HFFc6 (cell line): ENCODE results near the gene RBMS3. TPM values are rescaled to one million over a fixed set of nuclear protein-coding genes. Genes with fewer than 3 reads are reported as not detected.
A peak's percentile ranks its signal among the peaks of the same experiment; 100 is the strongest.
"Not testable (repeated sequence)": the region's sequence is repeated elsewhere in the genome, so short reads cannot be mapped to it uniquely, and the experiment has no call there.

Source experiments
- DNase-seq: peaks from one replicate; pipeline ENCODE4 v3.0.0-alpha.2; 2018
- H3K27ac Mint-ChIP-seq: 2 replicates; pipeline ENCODE4 v1.8.0; 2020; ENCODE audit warnings: mild to moderate bottlenecking, mixed read lengths
- H3K27me3 Mint-ChIP-seq: 2 replicates; pipeline ENCODE4 v1.8.0; 2021; ENCODE audit warnings: mild to moderate bottlenecking, moderate library complexity, mixed read lengths; ENCODE audit not compliant: insufficient read depth
- H3K36me3 Mint-ChIP-seq: 2 replicates; pipeline ENCODE4 v1.8.0; 2021; ENCODE audit warnings: low read depth, mixed read lengths
- H3K4me1 Mint-ChIP-seq: 2 replicates; pipeline ENCODE4 v1.8.0; 2020; ENCODE audit warnings: low read depth, mixed read lengths
- H3K4me3 Mint-ChIP-seq: 2 replicates; pipeline ENCODE4 v1.8.0; 2020; ENCODE audit warnings: mild to moderate bottlenecking, moderate library complexity, mixed read lengths
- H3K9me3 Mint-ChIP-seq: 2 replicates; pipeline ENCODE4 v1.8.0; 2020; ENCODE audit warnings: mild to moderate bottlenecking, mixed read lengths
- CTCF ChIP-seq: fragments of 200-600 bp; sonication (generic); IDR thresholded peaks from 2 replicates; pipeline ENCODE4 v1.5.0; 2021; ENCODE audit warnings: antibody characterized with exemption, mild to moderate bottlenecking
- total RNA-seq, 6 experiments: library from RNA; stranded (reverse); fragmentation: NEBNext Ultra II Directional; extraction: Animal tissue kit (Norgen Biotek cat#: 25700); gene quantifications; 2 replicates in 1 of 6; 3 replicates in 5 of 6; pipeline ENCODE4 v1.2.3, GENCODE V29; 2021

The RBMS3 gene
- total RNA-seq, 6 experiments from 2014 or later, result 22.8 to 46.9 (median 39.4) TPM

- H3K27ac Mint-ChIP-seq, result no peak overlapping the region
- peaks cover 3% of the 10 kb centered on the region; the same call in 1 of the 2 replicates for H3K36me3 Mint-ChIP-seq
- H3K4me1 Mint-ChIP-seq, result peaks cover 51% of the 10 kb centered on the region
- no peak for DNase-seq
- H3K27me3 Mint-ChIP-seq, result peaks cover 4% of the 10 kb centered on the region; the same call in 1 of the 2 replicates
- H3K9me3 Mint-ChIP-seq, result no peaks in the 10 kb centered on the region
- H3K4me3 Mint-ChIP-seq, result no peak overlapping the region
- no peak for TF ChIP-seq CTCF
Measured at GRCh38 chr3:29521293-29521692, 240.4 kb downstream of the RBMS3 start.

GRCh38 chr3:29521751-29522150 is 240.9 kb downstream of the RBMS3 start:
- Mint-ChIP-seq H3K9me3 (no peaks in the 10 kb centered on the region), H3K27me3 (peaks cover 4% of the 10 kb centered on the region; the same call in 1 of the 2 replicates), H3K4me1 (peaks cover 48% of the 10 kb centered on the region), H3K36me3 (no peaks in the 10 kb centered on the region), H3K27ac (no peak overlapping the region; the same call in 1 of the 2 replicates), H3K4me3 (no peak overlapping the region)
- TF ChIP-seq CTCF, result no peak
- no peak for DNase-seq

- not testable (repeated sequence) for H3K9me3 Mint-ChIP-seq, H3K27me3 Mint-ChIP-seq, H3K4me3 Mint-ChIP-seq, H3K36me3 Mint-ChIP-seq, DNase-seq
- peaks cover 42% of the 10 kb centered on the region for H3K4me1 Mint-ChIP-seq
- peak overlapping the region; percentile 18; the same call in 1 of the 2 replicates for H3K27ac Mint-ChIP-seq
Measured at GRCh38 chr3:29524433-29524832, 243.6 kb downstream of the RBMS3 start.

- Mint-ChIP-seq H3K36me3 (no peaks in the 10 kb centered on the region), H3K4me3 (no peak overlapping the region; the same call in 1 of the 2 replicates), H3K27me3 (peaks cover 4% of the 10 kb centered on the region; the same call in 1 of the 2 replicates), H3K9me3 (no peaks in the 10 kb centered on the region), H3K27ac (peak overlapping the region; percentile 32), H3K4me1 (peaks cover 39% of the 10 kb centered on the region)
- peak; percentile 10 for DNase-seq
- TF ChIP-seq CTCF, result no peak
Measured at GRCh38 chr3:29525254-29525881, 244.5 kb downstream of the RBMS3 start.

- no peak for DNase-seq
- Mint-ChIP-seq H3K4me1 (peaks cover 30% of the 10 kb centered on the region), H3K9me3 (no peaks in the 10 kb centered on the region), H3K27me3 (peaks cover 2% of the 10 kb centered on the region; the same call in 1 of the 2 replicates), H3K27ac (no peak overlapping the region), H3K36me3 (no peaks in the 10 kb centered on the region), H3K4me3 (no peak overlapping the region)
- no peak for TF ChIP-seq CTCF
Measured at GRCh38 chr3:29527246-29527645, 246.4 kb downstream of the RBMS3 start.

- no peak overlapping the region for H3K4me3 Mint-ChIP-seq
- H3K27me3 Mint-ChIP-seq, result peaks cover 2% of the 10 kb centered on the region; the same call in 1 of the 2 replicates
- H3K36me3 Mint-ChIP-seq, result no peaks in the 10 kb centered on the region
- no peak for DNase-seq
- no peak for TF ChIP-seq CTCF
- H3K9me3 Mint-ChIP-seq, result no peaks in the 10 kb centered on the region
- peaks cover 9% of the 10 kb centered on the region for H3K4me1 Mint-ChIP-seq
- no peak overlapping the region; the same call in 1 of the 2 replicates for H3K27ac Mint-ChIP-seq
Measured at GRCh38 chr3:29531644-29532043, 250.8 kb downstream of the RBMS3 start.
